Naive thymus-derived CD8-positive, alpha-beta T cell (primary cell): ENCODE data around the gene RNFT2. TPM values are rescaled to one million over a fixed set of nuclear protein-coding genes. Genes with fewer than 3 reads are reported as not detected.

Source experiments
- ATAC-seq, 2 donors: fragments of 150-1000 bp; cut with Tn5 transposase in 1 of 2; sonication (Bioruptor Pico), chemical (Tn5 transposase) in 1 of 2; 1 replicate in 1 of 2; 2 replicates in 1 of 2; pipeline ENCODE4 v1.10.0; 2021; ENCODE audit warnings: mild to moderate bottlenecking in 2 of 2, moderate library complexity in 2 of 2
- POLR2A ChIA-PET: fragments of 350-600 bp; sonication (Branson Sonifier 250); formaldehyde crosslinking; loops from one replicate; lab custom pipeline; 2021; ENCODE audit warnings: antibody characterized with exemption; lab: Charles Lee
- DNase-seq, 10 donors: peaks; one replicate each; pipeline versions ENCODE4 v3.0.0 to v3.0.0-alpha.2; 2020 to 2022
- H3K27ac Mint-ChIP-seq, 10 donors: one replicate each; pipeline ENCODE4 v1.8.0; 2020 to 2022; ENCODE audit warnings: mild to moderate bottlenecking in 10 of 10, mixed read lengths in 10 of 10, moderate library complexity in 4 of 10, inconsistent platforms in 1 of 10
- H3K27me3 Mint-ChIP-seq, 5 donors: one replicate each; pipeline ENCODE4 v1.8.0; 2021 to 2022; ENCODE audit warnings: mixed read lengths in 5 of 5
- H3K36me3 Mint-ChIP-seq, 3 donors: one replicate each; pipeline ENCODE4 v1.8.0; 2020 to 2022; ENCODE audit warnings: mixed read lengths in 3 of 3, mild to moderate bottlenecking in 2 of 3, inconsistent platforms in 1 of 3
- H3K4me1 Mint-ChIP-seq, 4 donors: one replicate each; pipeline ENCODE4 v1.8.0; 2021 to 2022; ENCODE audit warnings: mixed read lengths in 4 of 4
- H3K4me3 Mint-ChIP-seq, 10 donors: one replicate each; pipeline ENCODE4 v1.8.0; 2020 to 2022; ENCODE audit warnings: mild to moderate bottlenecking in 10 of 10, mixed read lengths in 10 of 10, moderate library complexity in 6 of 10, inconsistent platforms in 1 of 10
- H3K9me3 Mint-ChIP-seq, 9 donors: one replicate each; pipeline ENCODE4 v1.8.0; 2020 to 2022; ENCODE audit warnings: mixed read lengths in 9 of 9, mild to moderate bottlenecking in 3 of 9, inconsistent platforms in 1 of 9, moderate library complexity in 1 of 9
- polyA plus RNA-seq, 3 donors: library from polyadenylated mRNA; unstranded; fragments of 300-500 nt; fragmentation: Illumina TruSeq; gene quantifications; one replicate each; pipeline ENCODE4 v1.2.3, GENCODE V29; 2021
- total RNA-seq, 8 experiments: library from RNA in 2 of 8; stranded (reverse) in 2 of 8; gene quantifications; one replicate each; pipeline ENCODE4 v1.2.3 and lab custom pipeline; 2021 to 2026

RNFT2 gene, protein sequence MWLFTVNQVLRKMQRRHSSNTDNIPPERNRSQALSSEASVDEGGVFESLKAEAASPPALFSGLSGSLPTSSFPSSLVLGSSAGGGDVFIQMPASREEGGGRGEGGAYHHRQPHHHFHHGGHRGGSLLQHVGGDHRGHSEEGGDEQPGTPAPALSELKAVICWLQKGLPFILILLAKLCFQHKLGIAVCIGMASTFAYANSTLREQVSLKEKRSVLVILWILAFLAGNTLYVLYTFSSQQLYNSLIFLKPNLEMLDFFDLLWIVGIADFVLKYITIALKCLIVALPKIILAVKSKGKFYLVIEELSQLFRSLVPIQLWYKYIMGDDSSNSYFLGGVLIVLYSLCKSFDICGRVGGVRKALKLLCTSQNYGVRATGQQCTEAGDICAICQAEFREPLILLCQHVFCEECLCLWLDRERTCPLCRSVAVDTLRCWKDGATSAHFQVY
- total RNA-seq (1 to 10 TPM; 6.8 to 7.2 TPM), polyA plus RNA-seq (1 to 10 TPM; 1.9 to 2.4 (median 2.4) TPM), total RNA-seq (lab: John Stamatoyannopoulos, UW) (3.7 to 13.8 (median 5.4) reads per million in 6 experiments)

DNA sequence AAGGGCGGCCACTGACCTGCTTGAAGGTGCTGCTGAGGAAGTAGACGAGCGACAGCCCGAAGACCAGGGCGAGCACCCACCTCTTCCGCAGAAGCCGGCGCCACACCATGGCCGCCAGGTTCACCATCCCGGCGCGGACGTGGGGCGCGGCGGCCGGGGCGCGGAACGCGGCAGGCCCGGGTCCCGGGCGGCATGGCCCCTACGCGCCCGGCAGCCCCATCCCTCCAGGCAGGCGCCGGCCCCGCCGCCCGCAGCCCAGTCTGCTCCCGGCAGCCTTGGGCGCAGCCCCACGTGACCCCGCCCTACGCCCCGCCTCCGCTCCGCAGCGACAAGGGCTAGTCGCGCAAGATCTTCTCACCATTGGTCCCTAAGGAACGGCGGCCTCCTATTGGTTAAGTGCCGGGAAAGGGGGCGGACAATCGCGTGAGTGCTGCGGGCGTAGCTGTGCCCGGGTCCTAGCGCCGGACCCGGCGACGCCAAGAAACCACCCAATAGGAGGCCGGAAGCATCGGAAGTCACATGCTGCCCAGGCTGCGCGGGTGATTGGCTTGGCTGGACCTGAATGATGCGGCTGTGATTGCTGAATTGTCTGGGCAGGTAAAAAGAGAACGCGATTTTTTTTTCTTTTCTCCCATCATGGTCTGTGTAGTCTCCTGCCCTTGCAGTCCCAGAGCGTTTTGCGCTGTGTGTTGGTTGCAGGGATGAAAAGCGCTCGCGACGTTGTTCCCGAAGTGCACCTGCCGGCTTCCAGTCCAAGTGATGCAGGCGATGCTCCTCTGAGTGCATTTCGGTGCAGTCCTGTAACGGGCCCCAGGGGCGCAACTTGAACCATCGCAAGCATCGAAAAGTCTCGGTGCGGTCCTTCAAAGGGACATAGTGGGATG is at the start of gene RNFT2, which contains the start of gene SPRING1:
RNFT2 (plus strand) TSS at position 542 of the 884 bp plus-strand sequence. CDS start 2,183 bp downstream, outside the sequence.
SPRING1 (minus strand) TSS at position 296 of the 884 bp plus-strand sequence; CDS start at position 127, 169 bp downstream.
- H3K4me1 Mint-ChIP-seq, result peaks cover 21 to 43% (median 39%) of the 10 kb centered on the region in 4 donors
- H3K9me3 Mint-ChIP-seq, result no peaks in the 10 kb centered on the region
- H3K36me3 Mint-ChIP-seq, result peaks cover 3 to 23% (median 8%) of the 10 kb centered on the region in 3 donors
- ATAC-seq (peak; percentile 95), DNase-seq (peak; percentile 95 to 99 (median 98))
- POLR2A ChIA-PET, result interaction anchor here (0.5 to 1.0 kb wide), 5 partner anchors 47 to 462 kb away, joined by 3 to 4 read pairs (median 3); no protein-coding TSS in a partner anchor
- peak within 1 kb of the TSS; percentile 80 to 97 (median 92) for H3K27ac Mint-ChIP-seq
- H3K27me3 Mint-ChIP-seq, result no peaks in the 10 kb centered on the region
- peak within 1 kb of the TSS; percentile 93 to 99 (median 96) for H3K4me3 Mint-ChIP-seq

- no peak for ATAC-seq
These were observed 48.6 kb upstream of the RNFT2 start for GRCh38 chr12:116689521-116689920.

GRCh38 chr12:116689979-116690744 is 48.0 kb upstream of the RNFT2 start:
- Mint-ChIP-seq H3K9me3 (no peaks in the 10 kb centered on the region), H3K27me3 (peaks cover 15 to 39% (median 25%) of the 10 kb centered on the region in 5 donors), H3K36me3 (no peaks in the 10 kb centered on the region), H3K4me3 (no peak overlapping the region), H3K27ac (no peak overlapping the region), H3K4me1 (peaks cover 3 to 25% (median 19%) of the 10 kb centered on the region in 4 donors)
- DNase-seq, result no peak
- POLR2A ChIA-PET, result interaction anchor here (0.6 kb wide), 1 partner anchor 48 kb away, joined by 4 read pairs; the partner anchor contains the start of genes RNFT2 and SPRING1
- ATAC-seq, result no peak

More at GRCh38 chr12:116689521-116689920, 48.6 kb upstream of the RNFT2 start:
- Mint-ChIP-seq H3K27ac (no peak overlapping the region), H3K4me1 (peaks cover 3 to 18% (median 15%) of the 10 kb centered on the region in 4 donors), H3K9me3 (no peaks in the 10 kb centered on the region), H3K4me3 (no peak overlapping the region), H3K27me3 (peaks cover 8 to 33% (median 18%) of the 10 kb centered on the region in 5 donors), H3K36me3 (no peaks in the 10 kb centered on the region)
- no peak for DNase-seq
- POLR2A ChIA-PET, result no interaction called here

- no peaks in the 10 kb centered on the region for H3K9me3 Mint-ChIP-seq
- ATAC-seq (no peak), DNase-seq (no peak)
- H3K4me3 Mint-ChIP-seq, result no peak overlapping the region
- H3K27me3 Mint-ChIP-seq, result peaks cover 20 to 48% (median 29%) of the 10 kb centered on the region in 5 donors
- POLR2A ChIA-PET, result no interaction called here
- no peak overlapping the region for H3K27ac Mint-ChIP-seq
- peaks cover 3 to 32% (median 20%) of the 10 kb centered on the region in 4 donors for H3K4me1 Mint-ChIP-seq
- H3K36me3 Mint-ChIP-seq, result no peaks in the 10 kb centered on the region
These were observed 46.9 kb upstream of the RNFT2 start for GRCh38 chr12:116691205-116691604.

GRCh38 chr12:116691636-116692035 is 46.5 kb upstream of the RNFT2 start:
- Mint-ChIP-seq H3K36me3 (no peaks in the 10 kb centered on the region), H3K9me3 (no peaks in the 10 kb centered on the region), H3K4me3 (no peak overlapping the region), H3K4me1 (peaks cover 3 to 35% (median 20%) of the 10 kb centered on the region in 4 donors), H3K27ac (no peak overlapping the region), H3K27me3 (peaks cover 22 to 53% (median 33%) of the 10 kb centered on the region in 5 donors)
- ATAC-seq, result no peak
- no peak for DNase-seq
- POLR2A ChIA-PET, result no interaction called here

- no peaks in the 10 kb centered on the region for H3K9me3 Mint-ChIP-seq
- H3K4me3 Mint-ChIP-seq, result no peak overlapping the region
- ATAC-seq (no peak), DNase-seq (no peak)
- peaks cover 22 to 55% (median 33%) of the 10 kb centered on the region in 5 donors for H3K27me3 Mint-ChIP-seq
- POLR2A ChIA-PET, result interaction anchor here (0.7 kb wide), 1 partner anchor 17 kb away, joined by 6 read pairs; no protein-coding TSS in a partner anchor
- no peak overlapping the region for H3K27ac Mint-ChIP-seq
- no peaks in the 10 kb centered on the region for H3K36me3 Mint-ChIP-seq
- peaks cover 3 to 35% (median 18%) of the 10 kb centered on the region in 4 donors for H3K4me1 Mint-ChIP-seq
These were observed 45.5 kb upstream of the RNFT2 start for GRCh38 chr12:116692605-116693004.

DNA sequence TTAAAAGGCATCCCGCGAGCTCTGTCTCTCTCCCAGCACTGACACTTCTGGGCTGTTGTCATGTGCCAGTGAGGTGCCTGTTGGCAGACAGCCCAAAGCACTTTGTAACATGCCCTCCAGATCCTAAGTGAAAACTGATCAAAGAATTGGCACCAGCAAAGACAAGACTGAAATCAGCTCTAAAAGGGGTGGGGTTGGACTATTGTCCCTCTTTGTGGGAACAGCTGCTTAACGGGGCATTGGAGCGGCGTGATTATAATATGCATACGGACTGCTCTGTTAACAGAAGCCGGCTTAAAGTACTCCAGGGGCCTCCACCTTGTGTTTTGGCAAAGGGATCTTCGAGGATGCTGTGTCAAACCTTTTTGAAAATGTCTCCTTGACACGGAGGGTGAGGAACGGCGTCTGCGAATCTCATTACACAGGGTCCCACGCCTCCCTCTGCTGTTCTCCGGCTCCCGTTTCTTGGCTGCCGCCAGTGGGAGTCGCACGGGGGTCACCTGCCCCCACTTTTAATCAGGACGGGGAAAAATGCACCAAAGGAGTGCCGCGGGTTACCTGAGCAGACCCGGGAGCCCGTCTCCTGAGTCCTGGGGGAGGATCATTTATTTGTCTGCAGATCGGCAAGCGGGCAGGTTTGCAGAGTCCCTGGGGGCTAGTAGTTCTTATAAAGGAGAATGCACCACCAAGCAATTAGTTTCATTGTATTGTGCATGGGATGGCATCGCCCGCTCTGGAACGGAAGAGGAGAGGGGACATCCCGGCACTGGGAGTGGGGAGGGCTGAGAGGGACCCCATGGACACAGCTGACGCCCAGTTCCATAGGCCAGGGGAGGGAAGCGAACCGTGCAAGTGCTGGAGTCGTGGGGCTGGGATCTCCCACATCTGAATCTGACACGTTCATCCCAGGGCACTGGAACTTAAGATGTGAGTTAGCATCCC is 44.6 kb upstream of the RNFT2 start:
- Mint-ChIP-seq H3K9me3 (no peaks in the 10 kb centered on the region), H3K4me1 (peaks cover 3 to 35% (median 18%) of the 10 kb centered on the region in 4 donors), H3K27ac (peak overlapping the region in 1 of 10 donors; percentile 9), H3K36me3 (no peaks in the 10 kb centered on the region), H3K4me3 (peak overlapping the region in 5 of 10 donors; percentile 5 to 66 (median 61)), H3K27me3 (peaks cover 22 to 55% (median 33%) of the 10 kb centered on the region in 5 donors)
- POLR2A ChIA-PET, result no interaction called here
- no peak for ATAC-seq
- DNase-seq, result no peak

DNA sequence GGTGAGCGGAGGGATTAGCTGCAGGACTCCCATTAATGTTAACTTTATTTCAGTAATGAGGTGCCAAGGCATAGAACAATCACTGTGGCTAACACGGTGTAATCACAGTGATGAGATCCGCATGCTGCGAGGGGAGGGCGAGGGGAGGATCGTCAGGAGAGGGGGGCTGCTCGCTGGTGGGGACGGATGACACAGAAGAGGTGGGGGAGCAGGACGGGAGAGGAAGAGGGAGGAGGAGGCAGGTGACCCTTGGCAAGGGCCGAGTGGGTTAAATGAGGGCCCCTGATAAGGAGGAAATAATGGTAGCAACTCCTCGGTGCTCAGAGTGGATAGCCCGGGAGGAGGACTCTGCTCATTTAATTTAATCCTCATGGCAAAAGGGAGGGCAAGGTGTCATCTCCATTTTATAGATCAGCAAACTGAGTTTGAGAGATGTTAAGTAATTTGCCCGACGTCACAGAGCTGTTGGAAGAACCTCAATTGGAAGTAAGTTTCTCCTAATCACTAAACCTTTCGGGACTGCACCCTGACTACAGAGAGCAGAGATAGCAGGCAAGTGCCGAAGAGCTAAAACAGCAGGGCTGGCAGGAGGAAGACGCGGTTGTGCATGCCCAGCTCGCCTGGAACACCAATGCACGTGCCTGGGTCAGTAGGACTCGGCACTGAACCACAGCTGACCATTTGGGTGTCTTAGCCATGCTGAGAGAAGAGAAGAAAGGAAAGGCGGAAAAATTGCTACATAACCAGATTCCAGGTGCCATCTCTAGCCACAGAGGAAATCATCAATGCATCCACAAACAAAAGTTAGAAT is 43.3 kb upstream of the RNFT2 start:
- POLR2A ChIA-PET, result no interaction called here
- peaks cover 3 to 35% (median 18%) of the 10 kb centered on the region in 4 donors for H3K4me1 Mint-ChIP-seq
- H3K9me3 Mint-ChIP-seq, result no peaks in the 10 kb centered on the region
- H3K4me3 Mint-ChIP-seq, result peak overlapping the region in 3 of 10 donors; percentile 34 to 66 (median 48)
- H3K36me3 Mint-ChIP-seq, result no peaks in the 10 kb centered on the region
- DNase-seq (no peak), ATAC-seq (no peak)
- peak overlapping the region in 1 of 10 donors; percentile 74 for H3K27ac Mint-ChIP-seq
- peaks cover 22 to 55% (median 33%) of the 10 kb centered on the region in 5 donors for H3K27me3 Mint-ChIP-seq

DNA sequence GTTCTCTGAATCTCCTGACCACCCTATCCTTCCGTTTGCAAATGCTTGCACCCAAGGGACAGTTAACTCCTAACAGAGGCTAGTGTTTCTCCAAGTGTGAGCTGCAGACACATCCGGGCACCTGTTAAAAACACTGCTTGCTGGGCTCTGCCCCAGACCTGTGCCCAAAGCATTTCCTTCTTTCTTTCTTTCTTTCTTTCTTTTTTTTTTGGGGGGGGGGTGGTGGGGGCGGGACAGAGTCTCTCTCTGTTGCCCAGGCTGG is 42.7 kb upstream of the RNFT2 start:
- ATAC-seq, result no peak

GRCh38 chr12:116697305-116697704 is 40.8 kb upstream of the RNFT2 start:
- DNase-seq (no peak), ATAC-seq (no peak)
- H3K9me3 Mint-ChIP-seq, result no peaks in the 10 kb centered on the region
- POLR2A ChIA-PET, result no interaction called here
- H3K4me1 Mint-ChIP-seq, result peaks cover 3 to 35% (median 18%) of the 10 kb centered on the region in 4 donors
- no peak overlapping the region for H3K4me3 Mint-ChIP-seq
- H3K27ac Mint-ChIP-seq, result peak overlapping the region in 1 of 10 donors; percentile 24
- no peaks in the 10 kb centered on the region for H3K36me3 Mint-ChIP-seq
- peaks cover 17 to 45% (median 29%) of the 10 kb centered on the region in 5 donors for H3K27me3 Mint-ChIP-seq

More for the DNA sequence above, 42.7 kb upstream of the RNFT2 start:
- Mint-ChIP-seq H3K4me1 (peaks cover 3 to 35% (median 18%) of the 10 kb centered on the region in 4 donors), H3K27me3 (peaks cover 22 to 55% (median 33%) of the 10 kb centered on the region in 5 donors), H3K27ac (no peak overlapping the region), H3K9me3 (no peaks in the 10 kb centered on the region), H3K4me3 (peak overlapping the region in 1 of 10 donors; percentile 66), H3K36me3 (no peaks in the 10 kb centered on the region)
- POLR2A ChIA-PET, result no interaction called here
- no peak for DNase-seq
